Body of pancreas (tissue), 4 donors: ENCODE data around the gene SBF2.
A peak's percentile ranks its signal among the peaks of the same experiment; 100 is the strongest.

Experiments
- POLR2A ChIP-seq, 3 donors: fragments of 450-650 bp; IDR thresholded peaks; one replicate each; pipeline ENCODE4 v1.6.1; 2016; ENCODE audit warnings: antibody characterized with exemption in 3 of 3, mild to moderate bottlenecking in 2 of 3
- TF ChIP-seq, protein P1 (sequence below), 7 experiments: fragments of 450-650 bp in 4 of 7; fragments of 200-600 bp in 3 of 7; sonication (generic) in 3 of 7; IDR thresholded peaks; one replicate each; pipeline ENCODE4 v1.5.1; 2016 to 2019; ENCODE audit warnings: antibody characterized with exemption in 7 of 7

DNA sequence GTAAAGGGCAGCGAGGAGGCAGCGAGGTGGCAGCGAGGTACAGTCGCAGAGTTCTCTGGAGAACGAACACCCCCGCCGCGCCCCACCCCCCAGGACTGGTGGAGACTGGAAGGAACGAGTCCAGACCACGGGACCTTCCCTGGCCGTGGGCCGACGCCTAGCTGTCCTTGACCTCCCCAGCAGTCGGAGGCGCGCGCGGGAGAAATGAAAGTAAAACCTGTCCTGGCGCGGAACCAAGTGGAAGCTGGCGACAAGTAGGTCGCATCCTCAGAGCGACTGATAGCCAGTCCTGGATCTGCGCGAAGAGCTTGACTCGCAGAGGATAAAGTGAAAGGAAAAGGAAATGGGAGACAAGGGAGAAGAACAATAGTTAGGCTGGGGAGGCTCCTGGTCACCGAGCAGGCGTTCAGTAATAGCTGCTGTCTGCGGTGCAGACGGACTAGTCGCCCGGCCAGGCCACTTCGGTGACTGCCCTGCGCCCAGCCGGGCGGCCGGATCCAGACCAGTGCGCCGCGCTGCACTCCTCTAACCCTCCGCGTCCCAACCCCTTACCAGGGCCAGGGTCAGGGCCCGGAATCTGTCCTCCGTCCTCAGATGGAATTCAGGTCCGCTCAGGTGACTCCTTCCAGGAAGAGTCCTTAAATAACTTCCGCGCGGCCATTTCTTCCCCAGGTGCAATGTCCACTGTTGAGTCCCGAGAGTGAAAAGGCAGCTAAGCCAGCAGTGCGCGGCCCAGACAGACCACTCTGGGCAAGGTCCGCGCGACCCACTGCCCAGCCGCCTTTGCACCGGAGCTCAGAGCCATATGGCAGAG is 8.9 kb upstream of the SBF2 start:
- peak; percentile 20 to 71 (median 71) for TF ChIP-seq POLR2A (IDR thresholded peaks at IDR 0.05)
- TF ChIP-seq, protein P1, sequence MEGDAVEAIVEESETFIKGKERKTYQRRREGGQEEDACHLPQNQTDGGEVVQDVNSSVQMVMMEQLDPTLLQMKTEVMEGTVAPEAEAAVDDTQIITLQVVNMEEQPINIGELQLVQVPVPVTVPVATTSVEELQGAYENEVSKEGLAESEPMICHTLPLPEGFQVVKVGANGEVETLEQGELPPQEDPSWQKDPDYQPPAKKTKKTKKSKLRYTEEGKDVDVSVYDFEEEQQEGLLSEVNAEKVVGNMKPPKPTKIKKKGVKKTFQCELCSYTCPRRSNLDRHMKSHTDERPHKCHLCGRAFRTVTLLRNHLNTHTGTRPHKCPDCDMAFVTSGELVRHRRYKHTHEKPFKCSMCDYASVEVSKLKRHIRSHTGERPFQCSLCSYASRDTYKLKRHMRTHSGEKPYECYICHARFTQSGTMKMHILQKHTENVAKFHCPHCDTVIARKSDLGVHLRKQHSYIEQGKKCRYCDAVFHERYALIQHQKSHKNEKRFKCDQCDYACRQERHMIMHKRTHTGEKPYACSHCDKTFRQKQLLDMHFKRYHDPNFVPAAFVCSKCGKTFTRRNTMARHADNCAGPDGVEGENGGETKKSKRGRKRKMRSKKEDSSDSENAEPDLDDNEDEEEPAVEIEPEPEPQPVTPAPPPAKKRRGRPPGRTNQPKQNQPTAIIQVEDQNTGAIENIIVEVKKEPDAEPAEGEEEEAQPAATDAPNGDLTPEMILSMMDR (IDR thresholded peaks at IDR 0.05): no peak
